LNCaP clone FGC (cell line): Measurements from ENCODE around the gene IGF2BP3.

Experiments used
- DNase-seq: peaks from one replicate; pipeline ENCODE4 v3.0.0-alpha.2; 2011; ENCODE audit warnings: low read depth
- H3K4me3 ChIP-seq: 2 replicates; pipeline ENCODE4 v1.5.1; 2011; ENCODE audit warnings: mild to moderate bottlenecking, low read depth, low read length, control low read depth
- TF ChIP-seq, protein P1 (sequence below): IDR thresholded peaks from 2 replicates; pipeline ENCODE4 v1.5.1; 2012; ENCODE audit warnings: mild to moderate bottlenecking; ENCODE audit not compliant: control insufficient read depth, insufficient read depth; ENCODE audit errors: extremely low read depth

IGF2BP3 gene

DNA sequence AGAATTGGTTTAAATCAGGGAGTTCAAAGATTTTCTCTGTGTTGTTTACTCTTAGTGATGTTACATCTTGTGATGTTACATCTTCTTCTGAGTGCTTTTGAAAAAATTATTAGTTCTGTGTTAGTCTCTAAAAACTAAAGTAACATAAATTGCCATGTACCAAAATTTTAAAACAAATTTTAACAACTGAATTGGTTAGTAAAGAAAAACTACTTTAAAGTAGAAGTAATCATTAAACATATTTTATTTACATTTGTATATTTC lies 5.2 kb upstream of the IGF2BP3 start:
- TF ChIP-seq, protein P1, sequence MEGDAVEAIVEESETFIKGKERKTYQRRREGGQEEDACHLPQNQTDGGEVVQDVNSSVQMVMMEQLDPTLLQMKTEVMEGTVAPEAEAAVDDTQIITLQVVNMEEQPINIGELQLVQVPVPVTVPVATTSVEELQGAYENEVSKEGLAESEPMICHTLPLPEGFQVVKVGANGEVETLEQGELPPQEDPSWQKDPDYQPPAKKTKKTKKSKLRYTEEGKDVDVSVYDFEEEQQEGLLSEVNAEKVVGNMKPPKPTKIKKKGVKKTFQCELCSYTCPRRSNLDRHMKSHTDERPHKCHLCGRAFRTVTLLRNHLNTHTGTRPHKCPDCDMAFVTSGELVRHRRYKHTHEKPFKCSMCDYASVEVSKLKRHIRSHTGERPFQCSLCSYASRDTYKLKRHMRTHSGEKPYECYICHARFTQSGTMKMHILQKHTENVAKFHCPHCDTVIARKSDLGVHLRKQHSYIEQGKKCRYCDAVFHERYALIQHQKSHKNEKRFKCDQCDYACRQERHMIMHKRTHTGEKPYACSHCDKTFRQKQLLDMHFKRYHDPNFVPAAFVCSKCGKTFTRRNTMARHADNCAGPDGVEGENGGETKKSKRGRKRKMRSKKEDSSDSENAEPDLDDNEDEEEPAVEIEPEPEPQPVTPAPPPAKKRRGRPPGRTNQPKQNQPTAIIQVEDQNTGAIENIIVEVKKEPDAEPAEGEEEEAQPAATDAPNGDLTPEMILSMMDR, result no peak
- no peak overlapping the region for H3K4me3 ChIP-seq
- DNase-seq, result no peak

DNA sequence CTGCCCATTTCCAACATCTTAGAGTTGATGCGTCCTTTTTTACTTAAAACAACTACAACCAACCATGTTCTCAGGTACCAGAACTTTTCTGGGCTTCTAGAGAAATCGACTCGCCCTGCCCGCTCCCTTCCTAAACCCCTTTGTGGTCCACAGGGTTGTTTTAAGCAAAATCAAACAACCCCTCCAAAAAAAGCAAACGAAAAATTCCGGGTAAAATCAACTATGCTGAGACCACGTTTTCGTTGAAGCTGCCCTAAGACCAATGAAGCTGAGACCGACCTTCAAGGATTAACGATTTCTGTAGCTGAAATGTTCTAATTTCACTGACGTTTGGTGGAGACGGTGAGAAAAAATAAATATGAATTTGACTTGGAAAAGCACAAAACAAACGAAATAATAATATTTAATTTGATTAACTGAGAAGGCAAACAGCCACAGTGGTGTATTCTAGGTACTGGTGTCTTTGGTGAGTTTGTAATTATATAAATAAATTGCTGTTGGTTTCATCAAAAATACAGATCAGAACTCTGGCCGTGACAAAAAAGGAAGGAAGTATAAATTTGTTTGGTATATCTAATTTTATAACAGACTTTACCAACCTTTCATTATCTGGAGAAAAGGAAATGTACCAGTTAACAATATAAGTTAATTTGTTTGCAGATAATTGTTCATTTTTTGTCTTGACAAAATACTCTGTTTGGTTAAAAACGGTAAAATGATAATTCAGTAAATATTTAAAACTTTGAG lies 4.7 kb upstream of the IGF2BP3 start:
- H3K4me3 ChIP-seq, result peak overlapping the region; percentile 44
- TF ChIP-seq, protein P1, result no peak
- no peak for DNase-seq

DNA sequence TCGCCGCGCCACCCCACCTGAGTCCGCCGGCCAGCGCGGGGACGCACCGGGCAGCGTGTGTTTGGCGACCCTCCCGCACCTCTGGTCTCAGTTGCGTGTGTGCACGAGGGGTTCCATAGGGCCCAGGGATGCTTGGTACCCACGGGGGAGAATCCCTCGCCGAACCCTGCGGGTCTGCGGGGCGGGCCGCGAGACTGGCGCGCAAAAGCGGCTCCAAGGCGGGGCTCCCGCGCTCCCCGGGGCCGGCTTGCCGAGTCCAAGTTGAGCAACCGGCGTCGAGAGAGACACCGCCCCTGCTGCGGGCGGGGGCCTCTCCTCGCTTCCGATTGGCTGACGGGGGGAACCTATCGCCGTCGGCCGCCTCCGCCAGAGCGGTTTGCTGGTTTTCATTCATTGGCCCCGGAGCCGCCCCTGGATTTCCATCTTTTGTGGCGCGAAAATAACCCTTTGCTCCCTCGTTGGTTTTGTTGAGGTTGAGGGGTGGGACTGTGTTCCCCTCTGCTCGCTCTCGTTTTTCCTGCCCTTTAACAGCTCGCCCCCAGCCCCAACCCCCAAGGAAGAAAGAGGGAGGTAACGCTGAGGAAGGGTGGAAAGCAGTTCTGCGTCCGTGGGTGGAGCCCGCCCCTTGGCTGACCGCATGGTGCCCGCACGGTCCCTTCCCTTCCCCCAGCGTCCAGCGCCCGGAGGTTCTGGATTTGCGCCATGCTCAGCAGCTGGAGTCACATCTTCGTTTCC lies 4.0 kb upstream of the IGF2BP3 start:
- TF ChIP-seq, protein P1, result no peak
- DNase-seq, result peak; percentile 50
- peak overlapping the region; percentile 44 for H3K4me3 ChIP-seq

DNA sequence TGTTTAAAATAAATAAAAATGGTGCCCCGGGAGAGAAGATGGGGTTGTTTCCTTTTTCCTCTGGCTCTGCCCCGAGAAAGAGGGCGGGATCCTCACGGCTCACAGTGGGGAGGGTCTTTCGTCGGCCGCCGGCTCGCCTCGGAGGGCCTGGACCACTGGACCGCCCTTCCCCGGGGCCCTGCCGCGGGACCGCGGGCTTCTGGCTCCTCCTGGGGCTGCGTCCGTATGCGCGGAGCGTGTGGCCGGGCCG lies 3.5 kb upstream of the IGF2BP3 start:
- no peak for DNase-seq
- TF ChIP-seq, protein P1, result no peak
- peak overlapping the region; percentile 44 for H3K4me3 ChIP-seq

DNA sequence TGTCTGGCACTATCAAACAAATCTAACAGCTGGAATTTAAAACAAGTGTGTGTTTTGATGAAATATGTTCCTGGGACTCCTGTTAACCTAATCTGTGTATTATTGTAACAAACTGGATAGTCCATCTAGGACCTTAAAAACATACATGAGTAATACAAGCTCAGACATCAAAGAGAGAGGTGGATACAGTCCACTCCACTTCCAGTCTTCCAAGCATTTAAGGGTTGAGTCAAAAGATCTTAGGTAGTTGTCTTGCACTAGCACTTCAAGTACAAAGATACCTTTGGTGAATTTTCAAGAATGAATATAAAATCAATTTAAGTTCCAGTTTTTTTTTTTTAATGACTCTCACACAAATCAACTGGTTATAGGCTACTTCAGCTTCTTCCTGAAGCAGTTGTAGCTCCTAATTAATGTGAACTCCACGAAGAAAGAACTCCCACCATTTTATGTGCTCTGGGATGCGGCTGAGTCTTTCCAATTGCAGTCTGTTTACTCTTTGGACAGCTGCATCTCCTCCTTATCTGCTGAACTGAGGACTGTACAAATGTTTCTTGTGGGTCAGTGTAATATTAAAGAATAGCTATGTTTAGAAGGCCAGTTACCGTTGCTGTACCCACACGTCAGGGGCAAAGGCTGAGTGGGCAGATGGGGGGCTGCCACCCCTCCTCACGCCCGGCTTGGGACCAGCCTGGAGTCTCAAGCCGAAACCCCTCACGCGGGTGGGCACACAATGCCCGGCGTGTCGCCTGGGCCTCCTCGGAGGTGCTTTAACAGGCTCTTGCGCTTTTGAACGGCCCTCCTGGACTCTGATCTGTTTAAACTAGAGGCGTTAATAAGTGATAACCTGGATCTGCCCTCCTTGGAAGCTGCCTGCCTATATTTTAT lies 2.9 kb upstream of the IGF2BP3 start:
- no peak overlapping the region for H3K4me3 ChIP-seq
- no peak for DNase-seq
- TF ChIP-seq, protein P1, result no peak

DNA sequence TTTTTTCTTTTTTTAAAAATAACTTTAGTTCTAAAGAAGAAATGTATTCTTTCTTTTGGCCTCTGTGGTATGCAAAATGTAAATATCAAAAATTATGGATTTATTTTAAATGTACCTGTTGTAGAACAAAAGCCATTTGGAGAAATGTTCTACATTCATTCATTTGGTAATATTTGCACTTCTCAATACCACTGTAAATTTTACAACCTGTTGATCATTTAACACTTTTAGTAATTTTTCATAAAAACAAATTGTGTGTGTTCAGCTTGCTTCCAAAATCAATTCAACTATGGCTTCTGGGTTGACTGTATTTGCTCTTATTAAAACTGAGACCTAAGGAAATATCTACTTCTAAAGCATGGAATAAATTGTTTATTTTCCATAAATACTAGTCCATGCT lies 2.3 kb upstream of the IGF2BP3 start:
- TF ChIP-seq, protein P1, result no peak
- DNase-seq, result no peak
- no peak overlapping the region for H3K4me3 ChIP-seq
